Ramos (cell line): Measurements from ENCODE around the gene GSAP.
"Not testable (repeated sequence)": the region's sequence is repeated elsewhere in the genome, so short reads cannot be mapped to it uniquely, and the experiment has no call there.

Experiments used
- in situ Hi-C: fragments of 300-500 bp; cut with MboI; formaldehyde crosslinking; loops from one replicate; pipeline ENCODE4 v1.14.3; 2022; ENCODE audit warnings: low sequenced_read_pairs; ENCODE audit not compliant: unreplicated experiment

The GSAP gene

GRCh38 chr7:77306231-77307067, 109.7 kb downstream of the GSAP start:
- in situ Hi-C loops: no loop called here

- in situ Hi-C loops: no loop called here
Observed at GRCh38 chr7:77295549-77295948, 120.6 kb downstream of the GSAP start.

- in situ Hi-C loops: no loop called here
Observed at GRCh38 chr7:77293046-77293445, 123.1 kb downstream of the GSAP start.

- in situ Hi-C loops: no loop called here
Observed at GRCh38 chr7:77290425-77290824, 125.7 kb downstream of the GSAP start.

- in situ Hi-C loops: no loop called here
Observed at GRCh38 chr7:77289387-77289786, 126.8 kb downstream of the GSAP start.

GRCh38 chr7:77288676-77289320, 127.4 kb downstream of the GSAP start:
- in situ Hi-C loops: no loop called here

GRCh38 chr7:77284616-77285015, 131.5 kb downstream of the GSAP start:
- in situ Hi-C loops: no loop called here

GRCh38 chr7:77284005-77284404, 132.1 kb downstream of the GSAP start:
- in situ Hi-C loops: no loop called here

GRCh38 chr7:77282897-77283296, 133.3 kb downstream of the GSAP start:
- in situ Hi-C loops: no loop called here

- in situ Hi-C loops: no loop called here
Observed at GRCh38 chr7:77281780-77282478, 134.2 kb downstream of the GSAP start.

- in situ Hi-C loops: no loop called here
Observed at GRCh38 chr7:77276120-77276519, 140.0 kb downstream of the GSAP start.

GRCh38 chr7:77275663-77276062, 140.5 kb downstream of the GSAP start:
- in situ Hi-C loops: not testable (repeated sequence)

- in situ Hi-C loops: no loop called here
Observed at GRCh38 chr7:77271766-77272165, 144.4 kb downstream of the GSAP start.

GRCh38 chr7:77270094-77270480, 146.1 kb downstream of the GSAP start:
- in situ Hi-C loops: no loop called here

- in situ Hi-C loops: no loop called here
Observed at GRCh38 chr7:77269360-77270093, 146.6 kb downstream of the GSAP start.

- in situ Hi-C loops: no loop called here
Observed at GRCh38 chr7:77266291-77266794, 149.8 kb downstream of the GSAP start.

- in situ Hi-C loops: no loop called here
Observed at GRCh38 chr7:77265666-77266065, 150.5 kb downstream of the GSAP start.

GRCh38 chr7:77262316-77262715, 153.8 kb downstream of the GSAP start:
- in situ Hi-C loops: no loop called here
